ENCODE data around the gene ATG2B.

The ATG2B gene

DNA sequence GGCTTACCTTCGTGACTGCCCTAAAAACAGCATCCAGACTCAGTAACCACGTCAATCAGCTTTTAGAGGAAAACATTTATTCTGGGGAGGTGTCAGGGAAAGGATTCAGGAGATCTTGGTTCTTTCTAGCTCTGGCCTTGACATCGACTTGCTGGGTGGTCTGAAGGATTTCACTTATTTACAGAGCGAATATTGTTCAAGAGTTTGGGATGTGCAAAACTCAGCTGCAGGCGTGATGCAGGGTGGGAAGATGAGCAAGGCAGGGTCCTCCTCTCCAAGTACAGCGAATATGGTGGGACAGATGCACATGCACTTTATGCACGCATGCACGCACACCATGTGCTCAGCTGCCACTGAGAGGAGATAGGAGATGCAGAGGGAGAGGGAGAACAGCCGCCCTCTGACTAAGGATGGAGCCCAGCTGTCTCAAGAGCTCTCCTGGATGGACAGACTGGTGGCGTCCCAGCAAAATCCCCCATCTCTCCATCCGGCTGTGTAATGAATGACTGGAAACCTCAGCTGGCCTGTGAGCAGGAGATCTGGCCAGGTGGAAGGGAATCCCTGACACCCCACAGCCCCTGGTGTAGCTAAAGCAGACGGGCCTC, 131.5 kb downstream of the ATG2B start:
- DNase-seq (ENCODE audit: low read depth in 2 of 2, low spot score in 1 of 2) = no peak

DNA sequence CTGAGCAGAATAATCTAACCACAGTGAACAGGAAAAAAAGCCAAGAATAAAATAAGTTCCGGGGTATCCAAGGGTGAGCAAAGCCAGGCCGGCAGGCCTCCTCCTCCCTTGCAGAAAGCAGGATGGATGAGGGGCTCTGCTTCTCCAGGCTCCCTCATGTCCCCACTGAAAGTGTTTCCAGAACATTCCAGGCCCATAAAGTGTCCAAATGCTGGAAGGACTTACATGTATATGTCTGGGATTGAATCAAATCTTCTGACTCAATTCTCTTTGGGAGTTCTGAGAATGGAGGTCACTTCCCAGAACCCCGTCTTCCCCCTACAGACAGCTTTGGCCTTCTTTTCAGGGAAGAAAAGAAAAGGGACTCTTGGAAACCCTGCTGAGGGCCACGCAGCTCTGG, 132.1 kb downstream of the ATG2B start:
- no peak for DNase-seq (ENCODE audit: low read depth in 2 of 2, low spot score in 1 of 2)

- DNase-seq (ENCODE audit: low read depth in 2 of 2, low spot score in 1 of 2) = no peak
These were observed 133.8 kb downstream of the ATG2B start for GRCh38 chr14:96229315-96229714.
